Muscle layer of duodenum (tissue), 2 donors: ENCODE measurements around the gene NUMBL.

Source experiments
- H3K27ac ChIP-seq: one replicate; pipeline ENCODE4 v1.7.0; 2013; ENCODE audit warnings: mild to moderate bottlenecking, low read length
- H3K27me3 ChIP-seq: one replicate; pipeline ENCODE4 v1.7.0; 2013; ENCODE audit warnings: low read depth, mild to moderate bottlenecking, control low read depth, low read length
- H3K36me3 ChIP-seq, 2 donors: one replicate each; pipeline ENCODE4 v1.7.0; 2013; ENCODE audit warnings: low read length in 2 of 2, control low read depth in 1 of 2, mild to moderate bottlenecking in 1 of 2; ENCODE audit not compliant: insufficient read depth in 2 of 2, control insufficient read depth in 1 of 2
- H3K4me1 ChIP-seq, 2 donors: one replicate each; pipeline ENCODE4 v1.7.0; 2013; ENCODE audit warnings: low read length in 2 of 2, mild to moderate bottlenecking in 2 of 2, control low read depth in 1 of 2, moderate library complexity in 1 of 2; ENCODE audit not compliant: insufficient read depth in 2 of 2, control insufficient read depth in 1 of 2
- H3K4me3 ChIP-seq, 2 donors: one replicate each; pipeline ENCODE4 v1.7.0; 2013; ENCODE audit warnings: low read length in 2 of 2, low read depth in 1 of 2, mild to moderate bottlenecking in 1 of 2
- H3K9me3 ChIP-seq, 2 donors: one replicate each; pipeline ENCODE4 v1.7.0; 2013; ENCODE audit warnings: low read length in 2 of 2, control low read depth in 1 of 2, mild to moderate bottlenecking in 1 of 2; ENCODE audit not compliant: control insufficient read depth in 1 of 2
- donor health status: healthy.

The NUMBL gene

DNA sequence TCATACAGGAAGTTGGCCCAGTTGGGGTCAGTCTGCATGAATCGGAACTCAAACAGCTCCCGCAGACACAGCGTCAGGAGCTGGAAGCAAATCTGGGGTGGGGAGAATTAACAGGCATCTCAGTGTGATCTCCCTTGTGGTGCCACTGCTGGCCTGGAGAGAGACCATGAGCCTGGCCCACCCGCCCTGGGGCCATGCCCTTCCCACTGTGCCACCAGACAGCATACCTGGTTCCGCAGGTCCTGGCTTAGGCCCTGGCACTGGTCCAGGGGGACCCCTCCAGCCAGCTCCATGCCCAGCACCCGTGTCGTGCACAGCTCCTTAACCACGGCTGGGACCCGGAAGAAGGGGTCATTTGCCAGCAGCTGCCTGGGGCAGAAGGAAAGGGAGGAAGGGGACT is 9.6 kb upstream of the NUMBL start:
- H3K4me3 ChIP-seq: no peak overlapping the region
- H3K4me1 ChIP-seq: peaks cover 0 to 4% of the 10 kb centered on the region in 2 donors
- peaks cover 38 to 62% of the 10 kb centered on the region in 2 donors for H3K36me3 ChIP-seq
- no peak overlapping the region for H3K27ac ChIP-seq
- H3K27me3 ChIP-seq: no peaks in the 10 kb centered on the region
- H3K9me3 ChIP-seq: no peaks in the 10 kb centered on the region

DNA sequence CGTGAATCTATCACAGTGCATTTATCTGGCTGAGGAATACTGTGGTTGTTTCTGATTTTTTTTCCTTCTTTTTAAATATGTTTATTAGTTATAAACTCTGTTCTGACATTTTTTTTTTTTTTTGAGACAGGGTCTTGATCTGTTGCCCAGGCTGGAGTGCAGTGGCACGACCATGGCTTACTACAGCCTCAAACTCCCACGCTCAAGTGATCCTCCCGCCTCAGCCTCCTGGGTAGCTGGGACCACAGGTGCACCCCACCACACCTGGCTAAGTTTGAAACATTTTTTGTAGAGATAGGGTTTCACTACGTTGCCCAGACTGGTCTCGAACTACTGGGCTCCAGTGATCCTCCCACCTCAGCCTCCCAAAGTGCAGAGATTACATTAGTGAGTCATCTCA is 6.6 kb upstream of the NUMBL start:
- H3K9me3 ChIP-seq: no peaks in the 10 kb centered on the region
- peaks cover 22 to 59% of the 10 kb centered on the region in 2 donors for H3K36me3 ChIP-seq
- no peaks in the 10 kb centered on the region for H3K4me1 ChIP-seq
- no peak overlapping the region for H3K27ac ChIP-seq
- no peaks in the 10 kb centered on the region for H3K27me3 ChIP-seq
- no peak overlapping the region for H3K4me3 ChIP-seq

DNA sequence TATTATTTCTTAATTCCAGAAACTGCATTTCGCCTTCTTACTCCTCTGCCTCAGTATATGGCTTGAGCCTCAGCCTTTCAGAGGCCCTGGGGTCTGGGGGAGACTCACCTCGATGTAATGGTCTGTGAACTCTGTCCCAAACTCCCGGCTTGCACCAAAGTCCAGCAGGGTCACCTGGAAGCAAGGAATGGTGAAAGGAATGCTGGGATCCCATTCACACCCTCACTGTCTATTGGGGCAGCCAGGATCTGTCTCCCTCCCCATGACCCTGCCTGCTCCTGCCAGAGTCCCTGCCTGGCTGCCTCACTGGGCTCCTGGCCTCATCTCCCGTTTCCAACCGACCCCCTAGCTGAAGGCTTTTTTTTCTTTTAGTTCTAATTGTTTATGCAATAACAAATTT is 5.4 kb upstream of the NUMBL start:
- no peaks in the 10 kb centered on the region for H3K9me3 ChIP-seq
- H3K27me3 ChIP-seq: no peaks in the 10 kb centered on the region
- H3K4me1 ChIP-seq: no peaks in the 10 kb centered on the region
- H3K36me3 ChIP-seq: peaks cover 16 to 48% of the 10 kb centered on the region in 2 donors
- no peak overlapping the region for H3K4me3 ChIP-seq
- H3K27ac ChIP-seq: no peak overlapping the region

DNA sequence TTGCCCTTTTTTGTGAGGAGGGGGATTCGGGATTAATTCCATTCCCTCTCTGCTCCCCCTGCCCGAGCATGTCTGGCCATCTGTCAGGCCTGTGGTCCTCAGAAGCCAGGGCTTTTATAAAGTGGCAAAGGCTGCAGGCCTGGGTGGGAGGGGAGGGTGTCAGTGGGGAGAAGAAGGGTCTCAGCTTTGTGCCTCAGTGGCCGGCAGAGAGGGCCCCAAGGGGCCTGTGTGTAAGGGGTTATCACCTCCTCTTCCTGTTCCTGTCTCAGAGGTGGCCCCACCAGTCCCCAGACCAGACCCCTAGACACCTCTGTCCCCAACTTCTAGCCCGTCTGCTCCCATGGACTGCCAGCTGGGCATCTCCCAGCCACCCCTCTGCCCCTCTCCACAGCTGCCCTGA is 3.4 kb upstream of the NUMBL start:
- Histone ChIP-seq H3K4me3 (no peak overlapping the region), H3K9me3 (no peaks in the 10 kb centered on the region), H3K27ac (no peak overlapping the region), H3K36me3 (peaks cover 8 to 36% of the 10 kb centered on the region in 2 donors), H3K27me3 (no peaks in the 10 kb centered on the region), H3K4me1 (peaks cover 0 to 2% of the 10 kb centered on the region in 2 donors)

DNA sequence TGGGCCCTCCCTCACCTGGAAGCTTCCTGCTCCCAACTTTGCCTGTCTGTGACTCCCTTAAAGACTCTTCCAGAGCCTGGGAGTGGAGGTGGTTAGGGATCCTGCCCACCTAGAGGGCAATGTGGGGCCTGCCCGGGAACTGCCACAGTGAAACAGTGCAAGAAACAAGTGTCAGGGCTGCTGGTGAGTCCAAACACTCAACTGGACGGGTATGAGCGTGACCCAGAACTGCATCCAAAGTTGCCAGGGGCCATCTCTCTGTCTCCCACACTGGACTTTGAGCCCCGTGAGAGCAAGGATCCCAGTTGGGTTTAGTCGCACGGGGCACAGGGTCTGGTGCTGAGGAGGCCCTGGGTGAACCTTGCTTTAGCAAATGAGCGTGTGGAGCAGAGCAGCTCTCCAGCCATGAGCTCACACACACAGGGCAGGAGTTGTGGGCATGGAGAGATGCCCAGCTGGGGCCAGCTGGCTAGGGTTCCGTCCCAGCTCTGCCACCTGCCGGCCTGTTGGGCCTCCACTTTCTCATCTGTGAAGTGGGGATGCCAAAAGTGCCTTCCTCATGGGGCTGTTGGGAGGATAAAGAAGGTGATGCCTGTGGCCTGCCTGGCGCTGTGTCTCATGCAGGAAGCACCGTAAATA is 2.8 kb upstream of the NUMBL start:
- Histone ChIP-seq H3K4me3 (no peak overlapping the region), H3K27ac (no peak overlapping the region), H3K9me3 (no peaks in the 10 kb centered on the region), H3K27me3 (no peaks in the 10 kb centered on the region), H3K36me3 (peaks cover 8 to 34% of the 10 kb centered on the region in 2 donors), H3K4me1 (peaks cover 0 to 8% of the 10 kb centered on the region in 2 donors)

DNA sequence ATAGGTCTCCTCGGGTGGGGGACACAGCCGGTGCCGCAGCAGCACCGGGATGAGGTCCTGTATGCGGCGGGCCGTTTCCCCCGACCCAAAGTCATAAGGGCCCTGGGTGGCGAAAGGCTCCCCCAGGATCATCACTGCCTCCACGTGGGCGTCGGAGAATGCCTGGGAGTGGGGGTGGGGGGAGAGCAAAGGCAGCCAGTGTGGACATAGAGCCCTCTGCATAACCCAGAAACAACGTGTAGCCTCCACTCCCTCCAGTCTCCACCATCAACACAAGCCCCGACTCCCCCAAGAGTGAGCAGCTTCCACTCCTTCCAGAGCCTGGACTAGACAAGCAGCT is 1.7 kb upstream of the NUMBL start:
- Histone ChIP-seq H3K27ac (no peak overlapping the region), H3K36me3 (peaks cover 8 to 34% of the 10 kb centered on the region in 2 donors), H3K4me1 (peaks cover 0 to 13% of the 10 kb centered on the region in 2 donors), H3K27me3 (no peaks in the 10 kb centered on the region), H3K4me3 (no peak overlapping the region), H3K9me3 (no peaks in the 10 kb centered on the region)

DNA sequence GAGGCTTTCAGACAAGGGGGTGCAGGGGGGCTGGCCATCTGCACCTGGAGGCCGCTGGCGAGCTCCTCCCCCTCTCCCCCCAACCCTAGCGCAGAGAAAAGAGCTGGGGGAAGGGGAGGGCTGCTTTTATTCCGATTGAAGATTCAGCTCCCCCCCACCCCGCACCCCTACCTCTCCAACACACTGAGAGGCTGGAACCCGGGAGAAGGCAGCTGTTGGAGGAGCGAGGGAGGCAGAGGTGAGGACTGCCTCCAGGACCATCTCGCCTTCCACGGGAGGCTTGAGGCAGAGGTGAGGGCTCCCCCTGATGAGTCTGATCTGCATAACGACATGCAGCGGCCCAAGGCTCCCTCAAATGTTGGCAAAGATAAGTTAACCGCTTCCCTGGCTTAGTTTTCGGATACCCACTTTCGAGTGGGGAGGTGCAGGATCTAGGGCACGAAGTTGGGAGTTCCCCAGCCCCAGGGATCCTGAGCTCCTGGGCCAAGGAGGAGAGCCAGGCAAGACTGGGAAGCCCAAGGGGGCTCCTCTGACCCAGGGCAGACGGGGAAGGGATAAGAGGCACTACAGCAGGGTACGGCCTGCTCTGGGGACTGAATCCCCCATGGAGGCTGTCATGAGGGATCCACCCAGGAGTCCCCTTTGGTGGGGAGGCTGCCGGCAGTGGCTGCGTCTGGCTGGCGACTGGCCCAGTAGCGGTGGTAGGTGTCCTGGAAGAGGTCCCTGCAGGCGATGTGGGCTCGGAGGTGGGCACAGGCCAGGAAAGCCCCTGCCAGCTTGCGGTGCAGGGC is 1.2 kb upstream of the NUMBL start:
- no peak overlapping the region for H3K27ac ChIP-seq
- no peaks in the 10 kb centered on the region for H3K27me3 ChIP-seq
- no peaks in the 10 kb centered on the region for H3K9me3 ChIP-seq
- peak overlapping the region in 1 of 2 donors; percentile 68 for H3K4me3 ChIP-seq
- H3K36me3 ChIP-seq: peaks cover 8 to 29% of the 10 kb centered on the region in 2 donors
- peaks cover 0 to 13% of the 10 kb centered on the region in 2 donors for H3K4me1 ChIP-seq

DNA sequence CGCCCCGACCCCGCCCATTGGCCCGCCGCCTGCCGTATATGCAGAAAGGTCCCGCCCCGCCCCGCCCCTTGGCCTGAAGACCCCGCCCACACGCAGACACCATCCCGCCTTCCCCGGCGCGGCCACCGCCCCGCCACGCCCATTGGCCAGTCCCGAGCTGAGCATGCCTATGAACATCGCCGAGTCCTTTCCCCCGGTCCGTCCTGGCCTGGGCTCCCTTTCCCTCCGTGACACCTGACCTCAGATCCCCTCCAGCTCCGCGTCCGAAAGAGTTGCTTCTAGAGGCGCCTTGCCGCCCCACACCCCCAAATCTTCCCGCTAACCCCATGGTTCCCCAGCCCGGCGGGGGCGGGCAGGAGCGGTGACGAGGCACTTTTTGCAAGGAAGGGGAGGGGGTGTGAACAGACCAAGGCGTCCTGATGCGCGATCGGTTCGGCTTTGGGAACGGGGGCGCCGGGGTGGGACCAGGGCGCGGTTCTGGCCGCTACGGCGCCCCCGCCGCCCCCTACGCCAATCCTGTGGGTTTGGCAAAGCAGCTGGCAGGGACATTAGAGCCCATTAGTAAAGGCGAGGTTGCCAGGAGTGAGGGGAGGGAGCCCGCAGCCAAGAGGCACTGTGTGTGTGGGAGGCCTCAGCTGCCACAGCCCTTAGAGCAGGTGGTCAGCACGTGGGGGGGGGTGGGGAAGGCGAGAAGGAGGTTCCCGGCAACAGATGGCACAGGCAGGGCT is 406 bp upstream of the NUMBL start:
- Histone ChIP-seq H3K4me1 (peaks cover 0 to 13% of the 10 kb centered on the region in 2 donors), H3K4me3 (peak overlapping the region; percentile 53 to 68), H3K9me3 (no peaks in the 10 kb centered on the region), H3K36me3 (peaks cover 9 to 27% of the 10 kb centered on the region in 2 donors), H3K27ac (peak overlapping the region; percentile 60), H3K27me3 (no peaks in the 10 kb centered on the region)

DNA sequence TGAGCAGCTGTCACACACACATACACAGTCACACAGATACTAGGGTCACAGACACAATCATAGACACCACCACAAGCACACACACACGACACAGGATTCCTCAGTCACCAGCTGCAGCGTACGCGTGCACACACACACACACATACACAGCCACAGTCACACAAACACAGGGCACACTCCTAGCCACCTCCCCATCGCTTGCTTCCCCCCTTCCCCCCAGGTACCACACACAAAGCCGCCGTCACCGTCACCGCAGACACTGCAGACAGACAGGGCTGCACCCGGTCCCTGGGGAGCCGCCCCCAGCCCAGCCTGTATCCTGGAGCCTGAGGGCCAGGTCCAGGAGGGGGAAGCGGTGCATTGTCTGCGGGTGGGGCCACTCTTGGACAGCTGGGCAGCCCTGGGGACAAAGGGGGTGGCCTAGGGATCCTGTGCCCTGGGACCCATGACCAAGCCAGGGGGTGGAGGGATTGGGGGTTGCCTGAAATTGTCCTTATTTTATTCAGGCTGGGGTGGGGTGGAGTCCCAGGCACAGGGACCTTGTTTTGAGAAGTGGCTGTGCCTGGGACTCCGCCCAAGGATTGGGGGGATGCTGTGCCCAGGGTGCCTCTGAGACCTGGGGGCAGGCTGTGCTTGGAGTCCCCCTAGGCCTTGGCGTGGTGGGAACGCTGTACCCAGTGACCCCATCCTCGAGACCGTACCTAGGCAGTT is 957 bp downstream of the NUMBL start:
- Histone ChIP-seq H3K4me3 (peak overlapping the region; percentile 68 to 78), H3K9me3 (no peaks in the 10 kb centered on the region), H3K4me1 (peaks cover 0 to 13% of the 10 kb centered on the region in 2 donors), H3K27ac (peak overlapping the region; percentile 74), H3K36me3 (peaks cover 16 to 32% of the 10 kb centered on the region in 2 donors), H3K27me3 (no peaks in the 10 kb centered on the region)

DNA sequence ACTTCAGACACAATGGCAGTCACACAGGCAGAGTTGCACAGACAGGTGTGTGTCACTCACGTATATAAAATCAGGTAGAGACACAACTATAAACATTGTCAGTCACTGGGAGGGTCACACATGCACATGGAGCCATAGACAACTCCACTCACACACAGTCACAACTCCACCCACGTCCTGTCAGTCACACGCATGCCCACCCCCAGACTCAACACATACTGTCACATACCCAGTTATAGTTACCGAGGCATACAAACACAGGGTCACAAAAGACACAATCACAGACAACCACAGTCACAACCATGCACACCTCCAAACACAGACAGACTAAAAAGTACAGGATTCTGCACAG is 1.5 kb downstream of the NUMBL start:
- Histone ChIP-seq H3K4me1 (peaks cover 0 to 13% of the 10 kb centered on the region in 2 donors), H3K4me3 (peak overlapping the region; percentile 68 to 78), H3K27ac (peak overlapping the region; percentile 74), H3K9me3 (no peaks in the 10 kb centered on the region), H3K36me3 (peaks cover 11 to 31% of the 10 kb centered on the region in 2 donors), H3K27me3 (no peaks in the 10 kb centered on the region)

DNA sequence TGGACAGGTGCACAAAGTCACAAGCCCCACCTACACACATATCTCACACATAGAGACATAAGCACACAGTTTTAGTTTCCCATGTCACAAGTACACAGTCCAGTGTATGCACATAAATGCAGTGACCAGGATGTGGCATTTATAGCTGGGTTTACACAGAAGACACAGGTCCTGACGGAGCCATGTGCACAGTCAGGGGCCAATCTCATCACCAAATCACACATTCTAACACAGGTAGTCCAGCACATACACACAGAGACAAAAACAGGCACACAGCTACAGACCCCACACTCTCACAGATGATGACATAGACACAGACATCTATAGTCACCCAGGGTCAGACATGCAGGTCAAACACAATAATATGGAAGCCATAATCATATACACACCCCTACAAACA is 2.1 kb downstream of the NUMBL start:
- no peaks in the 10 kb centered on the region for H3K9me3 ChIP-seq
- peaks cover 0 to 13% of the 10 kb centered on the region in 2 donors for H3K4me1 ChIP-seq
- peaks cover 12 to 30% of the 10 kb centered on the region in 2 donors for H3K36me3 ChIP-seq
- H3K27me3 ChIP-seq: no peaks in the 10 kb centered on the region
- H3K4me3 ChIP-seq: peak overlapping the region; percentile 68 to 78
- no peak overlapping the region for H3K27ac ChIP-seq
